HG02970 (cell line): ENCODE data around the gene TCF15.

Source experiments
- ATAC-seq: cut with Tn5 transposase; IDR thresholded peaks from one replicate; pipeline ENCODE4 v1.9.1; 2021; ENCODE audit warnings: mild to moderate bottlenecking, moderate library complexity, moderate number of reproducible peaks; ENCODE audit not compliant: unreplicated experiment, low FRiP score

TCF15 gene

GRCh38 chr20:610130-611046, at the start of gene TCF15:
TSS of gene TCF15 (minus strand) at chr20:610309. CDS start at chr20:610237, 72 bp downstream.
- no peak for ATAC-seq

- ATAC-seq, result no peak
Measured at GRCh38 chr20:658731-659291, 48.7 kb upstream of the TCF15 start.

GRCh38 chr20:658202-658601, 48.1 kb upstream of the TCF15 start:
- no peak for ATAC-seq

- no peak for ATAC-seq
Measured at GRCh38 chr20:655726-656624, 45.9 kb upstream of the TCF15 start.

GRCh38 chr20:654417-654750, 44.3 kb upstream of the TCF15 start:
- no peak for ATAC-seq

- ATAC-seq, result no peak
Measured at GRCh38 chr20:653590-654416, 43.7 kb upstream of the TCF15 start.

GRCh38 chr20:653110-653589, 43.0 kb upstream of the TCF15 start, which contains the start of gene SRXN1:
TSS of gene SRXN1 (minus strand) at chr20:653200. CDS start at chr20:653185, 15 bp downstream.
- ATAC-seq, result peak; percentile 82

GRCh38 chr20:652615-653109, 42.6 kb upstream of the TCF15 start:
- ATAC-seq, result no peak

- ATAC-seq, result no peak
Measured at GRCh38 chr20:651713-652614, 41.9 kb upstream of the TCF15 start.

- no peak for ATAC-seq
Measured at GRCh38 chr20:650954-651353, 40.8 kb upstream of the TCF15 start.

- no peak for ATAC-seq
Measured at GRCh38 chr20:650281-650680, 40.2 kb upstream of the TCF15 start.

- ATAC-seq, result no peak
Measured at GRCh38 chr20:647479-648019, 37.4 kb upstream of the TCF15 start.

GRCh38 chr20:646868-647233, 36.7 kb upstream of the TCF15 start:
- ATAC-seq, result no peak

GRCh38 chr20:646107-646867, 36.2 kb upstream of the TCF15 start:
- ATAC-seq, result no peak

- ATAC-seq, result no peak
Measured at GRCh38 chr20:645318-646106, 35.4 kb upstream of the TCF15 start.

GRCh38 chr20:644692-645317, 34.7 kb upstream of the TCF15 start:
- no peak for ATAC-seq
